HEK293T (cell line): ENCODE results near the gene PLEKHA7.

ENCODE experiments used
- FOXA1 ChIP-seq: fragments of 450-650 bp; IDR thresholded peaks from 2 replicates; pipeline ENCODE4 v1.6.1; 2016; ENCODE audit warnings: mild to moderate bottlenecking
- FOXM1 ChIP-seq: fragments of 450-650 bp; IDR thresholded peaks from 2 replicates; pipeline ENCODE4 v1.6.1; 2017; ENCODE audit warnings: mild to moderate bottlenecking, borderline replicate concordance

DNA sequence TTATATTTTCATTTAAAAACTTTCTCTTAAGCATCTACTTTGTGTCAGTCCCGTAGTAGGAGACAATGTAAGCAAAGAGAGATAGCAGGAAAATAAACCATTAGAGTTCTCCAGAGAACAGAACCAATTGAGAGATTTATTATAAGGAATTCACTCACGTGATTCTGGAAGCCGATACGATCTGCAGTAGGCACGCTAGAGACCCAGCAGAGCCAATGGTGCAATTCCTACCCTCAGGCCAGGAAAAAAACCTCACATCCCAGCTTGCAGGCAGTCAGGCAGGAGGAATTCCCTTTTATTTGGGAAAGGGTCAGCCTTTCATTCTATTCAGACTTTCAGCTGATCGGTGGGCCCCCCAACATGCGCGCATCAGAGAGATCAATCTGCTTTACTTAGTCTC, 7.3 kb upstream of the PLEKHA7 start:
- TF ChIP-seq FOXM1, result no peak
- no peak for TF ChIP-seq FOXA1
